AG10803 (cell line): ENCODE data around the gene CMSS1.
A peak's percentile ranks its signal among the peaks of the same experiment; 100 is the strongest.

Source experiments
- DNase-seq: peaks from one replicate; pipeline ENCODE4 v3.0.0; 2010; ENCODE audit warnings: low read depth
- H3K4me3 ChIP-seq: 2 replicates; pipeline ENCODE4 v1.5.1; 2011; ENCODE audit warnings: mild to moderate bottlenecking, low read length, control low read depth
- TF ChIP-seq, protein P1 (sequence below): conservative IDR thresholded peaks from 2 replicates; pipeline ENCODE4 v1.5.1; 2011; ENCODE audit warnings: mild to moderate bottlenecking, low read length, control low read depth, inconsistent platforms

Gene CMSS1

DNA sequence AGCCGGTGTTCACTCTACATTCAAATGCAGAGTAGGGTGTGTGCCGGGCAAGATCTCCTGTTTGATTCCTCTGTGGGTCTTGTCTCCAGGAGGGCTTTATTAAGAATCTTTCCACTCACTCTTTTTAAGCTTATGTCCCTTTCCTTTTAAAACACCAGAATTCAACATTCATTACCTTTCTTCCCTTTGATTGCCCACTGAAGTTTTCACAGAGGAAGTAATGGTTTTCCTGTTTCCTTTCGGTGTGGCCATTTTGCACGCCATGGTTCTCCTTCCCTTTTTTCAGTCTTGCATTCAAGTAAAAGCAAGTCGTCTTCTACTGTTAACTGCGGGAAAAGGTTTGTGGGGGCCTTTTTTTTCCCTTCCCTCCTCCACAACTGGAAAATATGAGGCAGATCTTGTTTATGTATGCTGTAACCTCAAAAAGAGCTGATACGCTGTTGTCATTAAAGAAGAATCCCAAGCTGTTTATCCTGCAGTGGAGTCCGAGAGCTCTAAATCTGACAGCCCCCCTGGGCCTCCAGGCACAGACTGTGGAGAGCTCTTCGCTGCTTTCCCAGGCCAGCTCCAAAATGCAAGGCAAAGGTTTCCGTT, 256.1 kb downstream of the CMSS1 start:
- no peak overlapping the region for H3K4me3 ChIP-seq
- DNase-seq = peak; percentile 63
- TF ChIP-seq, protein P1, sequence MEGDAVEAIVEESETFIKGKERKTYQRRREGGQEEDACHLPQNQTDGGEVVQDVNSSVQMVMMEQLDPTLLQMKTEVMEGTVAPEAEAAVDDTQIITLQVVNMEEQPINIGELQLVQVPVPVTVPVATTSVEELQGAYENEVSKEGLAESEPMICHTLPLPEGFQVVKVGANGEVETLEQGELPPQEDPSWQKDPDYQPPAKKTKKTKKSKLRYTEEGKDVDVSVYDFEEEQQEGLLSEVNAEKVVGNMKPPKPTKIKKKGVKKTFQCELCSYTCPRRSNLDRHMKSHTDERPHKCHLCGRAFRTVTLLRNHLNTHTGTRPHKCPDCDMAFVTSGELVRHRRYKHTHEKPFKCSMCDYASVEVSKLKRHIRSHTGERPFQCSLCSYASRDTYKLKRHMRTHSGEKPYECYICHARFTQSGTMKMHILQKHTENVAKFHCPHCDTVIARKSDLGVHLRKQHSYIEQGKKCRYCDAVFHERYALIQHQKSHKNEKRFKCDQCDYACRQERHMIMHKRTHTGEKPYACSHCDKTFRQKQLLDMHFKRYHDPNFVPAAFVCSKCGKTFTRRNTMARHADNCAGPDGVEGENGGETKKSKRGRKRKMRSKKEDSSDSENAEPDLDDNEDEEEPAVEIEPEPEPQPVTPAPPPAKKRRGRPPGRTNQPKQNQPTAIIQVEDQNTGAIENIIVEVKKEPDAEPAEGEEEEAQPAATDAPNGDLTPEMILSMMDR = no peak

- TF ChIP-seq, protein P1 = no peak
- no peak overlapping the region for H3K4me3 ChIP-seq
- DNase-seq = no peak
These were observed 257.5 kb downstream of the CMSS1 start for GRCh38 chr3:100075196-100075595.

GRCh38 chr3:100075851-100076730, 258.4 kb downstream of the CMSS1 start:
- H3K4me3 ChIP-seq = no peak overlapping the region
- TF ChIP-seq, protein P1 = no peak
- no peak for DNase-seq

GRCh38 chr3:100076731-100077529, 259.3 kb downstream of the CMSS1 start:
- no peak overlapping the region for H3K4me3 ChIP-seq
- DNase-seq = no peak
- TF ChIP-seq, protein P1 = no peak

DNA sequence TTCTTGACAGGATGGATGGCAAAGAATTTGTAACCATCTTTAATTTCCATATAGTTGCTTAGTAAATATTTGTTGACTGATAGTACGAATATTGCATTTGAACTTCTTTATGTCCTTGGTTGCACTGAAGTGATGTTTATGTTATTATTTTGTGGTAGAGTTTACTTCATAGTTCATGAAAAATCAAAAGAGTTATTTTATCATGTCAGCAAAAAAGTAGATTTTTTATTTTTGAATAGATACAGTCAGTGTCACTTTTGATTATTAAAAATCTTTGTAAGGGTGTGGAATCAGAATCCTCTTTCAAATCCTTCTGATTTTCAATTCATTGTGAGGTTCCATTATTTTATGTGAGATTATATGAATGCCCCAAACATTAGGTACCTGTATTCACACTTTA, 261.7 kb downstream of the CMSS1 start:
- no peak for DNase-seq
- no peak overlapping the region for H3K4me3 ChIP-seq
- TF ChIP-seq, protein P1 = no peak

DNA sequence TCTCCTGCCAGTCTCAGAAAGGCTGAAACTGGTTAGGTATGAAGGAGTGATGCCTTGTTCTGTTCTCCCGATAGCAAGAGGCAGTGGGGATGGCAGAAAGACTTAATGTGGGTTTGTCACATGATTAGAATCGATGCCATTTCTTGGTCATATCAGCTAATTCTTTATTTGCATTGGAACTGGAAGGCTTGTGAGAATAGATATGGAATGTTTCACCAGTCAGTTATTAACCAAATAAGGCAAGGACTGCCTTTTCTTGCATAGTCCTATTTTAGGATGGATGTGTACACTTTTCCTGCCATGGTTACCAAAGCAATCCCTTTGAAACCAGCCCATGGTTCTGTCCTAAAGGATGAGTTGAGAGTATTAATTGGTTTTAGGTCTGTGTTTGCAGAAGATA, 262.9 kb downstream of the CMSS1 start:
- no peak overlapping the region for H3K4me3 ChIP-seq
- TF ChIP-seq, protein P1 = no peak
- DNase-seq = no peak
